ENCODE measurements around the gene CAMTA1. TPM values are rescaled to one million over a fixed set of nuclear protein-coding genes. Genes with fewer than 3 reads are reported as not detected.

Gene CAMTA1
- total and polyA plus RNA-seq, 8 donors: 42.8 to 213 (median 118) TPM

DNA sequence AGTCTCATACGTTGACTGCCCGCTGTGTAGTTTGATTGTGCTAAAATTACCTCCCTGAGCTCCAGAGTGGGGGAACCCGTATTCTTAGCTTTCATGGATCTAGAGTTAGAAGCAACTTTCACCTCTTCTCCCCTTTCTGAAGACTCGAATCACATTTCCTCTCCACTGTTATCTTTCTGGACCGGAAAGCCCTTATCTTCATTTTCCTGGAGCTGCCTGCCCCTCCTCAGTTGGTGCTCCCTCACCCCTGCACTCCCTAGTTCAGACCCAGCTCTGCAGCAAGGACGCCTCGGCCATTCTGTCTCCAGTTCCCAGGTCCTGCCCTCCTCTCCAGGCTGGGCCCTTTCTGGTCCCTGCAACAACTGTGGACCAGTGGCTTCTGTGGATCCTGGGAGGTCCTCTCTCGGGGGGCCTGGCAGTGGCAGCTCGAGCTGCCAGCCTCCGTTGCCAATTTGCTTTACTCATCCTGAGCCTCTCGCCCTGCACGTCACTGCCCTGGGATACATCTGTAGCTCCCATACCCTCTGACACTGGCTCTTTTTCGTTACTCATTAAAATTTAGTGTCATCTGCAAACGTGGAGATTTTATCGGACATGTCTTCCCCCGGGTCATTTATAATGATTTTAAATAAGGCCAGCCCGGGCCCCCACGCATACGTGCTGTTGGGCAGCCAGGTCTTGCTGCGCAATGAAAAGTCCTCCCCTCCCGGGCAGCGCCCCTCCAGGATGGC lies 844.4 kb downstream of the CAMTA1 start:
- no peak overlapping the region for H3K4me3 ChIP-seq

DNA sequence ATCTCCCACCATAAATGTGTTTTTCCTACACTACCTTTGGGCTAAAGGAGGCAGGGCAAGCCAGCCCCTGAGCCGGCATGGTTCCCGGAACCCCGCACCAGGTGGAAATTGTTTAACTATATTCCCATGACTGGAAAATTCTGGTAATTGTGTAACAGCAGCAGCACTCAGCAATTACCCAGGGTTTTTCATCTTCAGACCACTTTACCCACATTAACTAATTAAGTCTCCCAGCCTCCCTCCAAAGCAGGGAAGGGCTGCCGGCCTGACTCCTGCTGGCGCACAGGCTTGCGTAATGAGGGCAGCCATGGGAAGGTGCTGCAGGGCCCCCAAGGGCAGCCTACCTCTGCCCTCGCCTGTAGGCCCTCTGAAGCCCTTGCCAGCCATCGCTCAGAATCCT lies 845.1 kb downstream of the CAMTA1 start:
- Histone ChIP-seq H3K36me3 (no peaks in the 10 kb centered on the region), H3K4me3 (no peak overlapping the region), H3K4me1 (no peaks in the 10 kb centered on the region), H3K27me3 (peaks cover 0 to 77% (median 18%) of the 10 kb centered on the region in 3 donors), H3K27ac (no peak overlapping the region), H3K9me3 (no peaks in the 10 kb centered on the region)
- intact Hi-C loops (cut with DNase I; ENCODE audit: low total_unique reads): no loop called here
- peak in 1 of 2 donors; percentile 46 for DNase-seq
- TF ChIP-seq POLR2A (IDR thresholded peaks at IDR 0.05) (no peak), EP300 (IDR thresholded peaks at IDR 0.05) (no peak), POLR2AphosphoS5 (IDR thresholded peaks at IDR 0.05) (no peak)
- TF ChIP-seq, protein P1, sequence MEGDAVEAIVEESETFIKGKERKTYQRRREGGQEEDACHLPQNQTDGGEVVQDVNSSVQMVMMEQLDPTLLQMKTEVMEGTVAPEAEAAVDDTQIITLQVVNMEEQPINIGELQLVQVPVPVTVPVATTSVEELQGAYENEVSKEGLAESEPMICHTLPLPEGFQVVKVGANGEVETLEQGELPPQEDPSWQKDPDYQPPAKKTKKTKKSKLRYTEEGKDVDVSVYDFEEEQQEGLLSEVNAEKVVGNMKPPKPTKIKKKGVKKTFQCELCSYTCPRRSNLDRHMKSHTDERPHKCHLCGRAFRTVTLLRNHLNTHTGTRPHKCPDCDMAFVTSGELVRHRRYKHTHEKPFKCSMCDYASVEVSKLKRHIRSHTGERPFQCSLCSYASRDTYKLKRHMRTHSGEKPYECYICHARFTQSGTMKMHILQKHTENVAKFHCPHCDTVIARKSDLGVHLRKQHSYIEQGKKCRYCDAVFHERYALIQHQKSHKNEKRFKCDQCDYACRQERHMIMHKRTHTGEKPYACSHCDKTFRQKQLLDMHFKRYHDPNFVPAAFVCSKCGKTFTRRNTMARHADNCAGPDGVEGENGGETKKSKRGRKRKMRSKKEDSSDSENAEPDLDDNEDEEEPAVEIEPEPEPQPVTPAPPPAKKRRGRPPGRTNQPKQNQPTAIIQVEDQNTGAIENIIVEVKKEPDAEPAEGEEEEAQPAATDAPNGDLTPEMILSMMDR (IDR thresholded peaks at IDR 0.05): no peak
- WGBS, 5 donors: 73 to 80% (median 77%) methylated on average over 8 of the region's 8 CpGs

More for the DNA sequence above, 844.4 kb downstream of the CAMTA1 start:
- H3K27me3 ChIP-seq: peaks cover 0 to 84% (median 18%) of the 10 kb centered on the region in 3 donors
- DNase-seq: no peak
- no peaks in the 10 kb centered on the region for H3K4me1 ChIP-seq
- H3K9me3 ChIP-seq: no peaks in the 10 kb centered on the region
- TF ChIP-seq POLR2AphosphoS5 (IDR thresholded peaks at IDR 0.05) (no peak), POLR2A (IDR thresholded peaks at IDR 0.05) (no peak), EP300 (IDR thresholded peaks at IDR 0.05) (no peak)
- TF ChIP-seq, protein P1 (IDR thresholded peaks at IDR 0.05): no peak
- H3K27ac ChIP-seq: no peak overlapping the region
- WGBS, 5 donors: 71 to 78% (median 74%) methylated on average over 22 of the region's 22 CpGs
- intact Hi-C loops (cut with DNase I; ENCODE audit: low total_unique reads): no loop called here
- H3K36me3 ChIP-seq: no peaks in the 10 kb centered on the region

DNA sequence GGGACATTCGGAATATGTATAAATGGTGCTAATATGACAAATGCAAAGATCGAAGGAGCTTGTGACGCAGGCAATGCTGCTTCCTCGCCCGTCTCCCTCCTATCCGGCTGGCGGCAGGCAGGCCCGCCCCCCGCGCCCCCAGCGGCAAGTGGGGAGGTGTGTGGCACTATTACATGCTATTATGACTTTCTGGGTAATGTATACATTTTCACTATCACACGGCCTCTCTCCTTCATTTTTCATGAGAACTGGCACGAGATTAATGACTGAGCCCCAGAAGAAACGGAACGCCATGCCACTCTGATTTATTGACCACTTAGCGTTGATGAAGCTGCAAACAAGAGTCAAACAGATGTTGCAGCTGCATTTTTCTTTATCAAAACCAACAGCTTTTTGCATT lies 846.9 kb downstream of the CAMTA1 start:
- Histone ChIP-seq H3K27me3 (peaks cover 0 to 62% (median 18%) of the 10 kb centered on the region in 3 donors), H3K4me1 (no peaks in the 10 kb centered on the region), H3K36me3 (no peaks in the 10 kb centered on the region), H3K4me3 (no peak overlapping the region), H3K9me3 (no peaks in the 10 kb centered on the region), H3K27ac (no peak overlapping the region)
- no peak for DNase-seq
- intact Hi-C loops (cut with DNase I; ENCODE audit: low total_unique reads): no loop called here
- WGBS, 5 donors: 55 to 63% (median 62%) methylated on average over 16 of the region's 16 CpGs
- TF ChIP-seq, protein P1 (IDR thresholded peaks at IDR 0.05): no peak
- TF ChIP-seq EP300 (IDR thresholded peaks at IDR 0.05): no peak
- TF ChIP-seq POLR2AphosphoS5 (IDR thresholded peaks at IDR 0.05): no peak
- no peak for TF ChIP-seq POLR2A (IDR thresholded peaks at IDR 0.05)

DNA sequence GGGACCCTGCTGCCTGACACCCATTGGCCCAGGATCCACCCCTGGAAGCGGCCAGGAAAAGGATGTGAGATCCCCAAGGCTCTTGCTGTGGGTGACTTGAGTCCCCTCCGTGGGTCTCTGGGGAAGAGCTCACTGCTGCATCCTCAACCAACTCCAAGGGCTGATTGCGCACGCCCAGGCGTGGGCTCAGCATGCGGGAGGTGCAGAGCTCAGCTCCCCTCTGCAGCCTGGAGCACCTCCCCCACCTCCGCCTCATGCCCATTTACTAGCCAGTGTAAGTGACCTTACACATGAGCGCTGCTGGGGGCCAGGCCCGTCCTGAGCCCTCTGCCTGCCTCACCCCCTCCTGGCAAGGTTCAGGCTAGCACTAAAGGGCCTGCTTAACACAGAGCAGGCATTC lies 847.4 kb downstream of the CAMTA1 start:
- WGBS, 5 donors: 58 to 77% (median 71%) methylated on average over 5 to 9 of the region's 9 CpGs
- DNase-seq: no peak
- TF ChIP-seq EP300 (IDR thresholded peaks at IDR 0.05): no peak
- TF ChIP-seq, protein P1 (IDR thresholded peaks at IDR 0.05): no peak
- no peak for TF ChIP-seq POLR2A (IDR thresholded peaks at IDR 0.05)
- TF ChIP-seq POLR2AphosphoS5 (IDR thresholded peaks at IDR 0.05): no peak

More for the DNA sequence above, 847.4 kb downstream of the CAMTA1 start:
- H3K9me3 ChIP-seq: no peaks in the 10 kb centered on the region
- no peaks in the 10 kb centered on the region for H3K36me3 ChIP-seq
- no peaks in the 10 kb centered on the region for H3K4me1 ChIP-seq
- H3K4me3 ChIP-seq: no peak overlapping the region
- intact Hi-C loops (cut with DNase I; ENCODE audit: low total_unique reads): no loop called here
- H3K27ac ChIP-seq: no peak overlapping the region
- peaks cover 0 to 62% (median 18%) of the 10 kb centered on the region in 3 donors for H3K27me3 ChIP-seq

All from stomach (tissue), 9 donors.